Suprapubic skin (tissue), 4 donors: ENCODE measurements around the gene KDM4B. TPM values are rescaled to one million over a fixed set of nuclear protein-coding genes. Genes with fewer than 3 reads are reported as not detected.
A peak's percentile ranks its signal among the peaks of the same experiment; 100 is the strongest.

Experiments
- DNase-seq, 2 donors: peaks; one replicate each; pipeline ENCODE4 v3.0.0-alpha.2; 2019; ENCODE audit warnings: low spot score in 2 of 2
- H3K27ac ChIP-seq: fragments of 200-600 bp; sonication (generic); one replicate; pipeline ENCODE4 v1.5.1; 2019
- H3K27me3 ChIP-seq: fragments of 200-600 bp; sonication (generic); one replicate; pipeline ENCODE4 v1.5.1; 2019
- H3K36me3 ChIP-seq: fragments of 200-600 bp; sonication (generic); one replicate; pipeline ENCODE4 v1.5.1; 2019
- H3K4me1 ChIP-seq: fragments of 200-600 bp; sonication (generic); one replicate; pipeline ENCODE4 v1.5.1; 2019
- H3K4me3 ChIP-seq: fragments of 200-600 bp; sonication (generic); one replicate; pipeline ENCODE4 v1.5.1; 2019; ENCODE audit warnings: mild to moderate bottlenecking
- H3K9me3 ChIP-seq: fragments of 200-600 bp; sonication (generic); one replicate; pipeline ENCODE4 v1.5.1; 2019
- CTCF ChIP-seq, 2 donors: fragments of 200-600 bp in 1 of 2; fragments of 450-650 bp in 1 of 2; sonication (generic) in 1 of 2; IDR thresholded peaks; one replicate each; pipeline ENCODE4 v1.5.1; 2016 to 2019; ENCODE audit warnings: antibody characterized with exemption in 2 of 2, mild to moderate bottlenecking in 1 of 2, moderate library complexity in 1 of 2
- EP300 ChIP-seq: sonication (generic); formaldehyde crosslinking; IDR thresholded peaks from one replicate; pipeline ENCODE4 v1.6.1; 2017; ENCODE audit warnings: antibody characterized with exemption
- POLR2A ChIP-seq, 2 donors: fragments of 450-650 bp; IDR thresholded peaks; one replicate each; pipeline ENCODE4 v1.6.1; 2017; ENCODE audit warnings: antibody characterized with exemption in 2 of 2, mild to moderate bottlenecking in 2 of 2, moderate library complexity in 2 of 2
- POLR2AphosphoS5 ChIP-seq, 3 donors: sonication (generic); formaldehyde crosslinking; IDR thresholded peaks; one replicate each; pipeline ENCODE4 v1.6.1; 2017; ENCODE audit warnings: antibody characterized with exemption in 3 of 3
- WGBS: methylation state at CpG from one replicate; pipeline ENCODE4 v1.1.5; 2018; 5-methylcytosine and 5-hydroxymethylcytosine counted together
- total RNA-seq, 4 donors: library from RNA; depleted of rRNA; stranded (reverse); fragments of >200 nt; gene quantifications; one replicate each; pipeline ENCODE4 v1.1.0, GENCODE V29; 2016

Gene KDM4B
- total RNA-seq, 4 donors from 2014 or later, result 34.2 to 82.7 (median 48.7) TPM

GRCh38 chr19:5165697-5166019 lies 196.7 kb downstream of the KDM4B start:
- no peak overlapping the region for H3K4me3 ChIP-seq
- H3K9me3 ChIP-seq, result no peaks in the 10 kb centered on the region
- no peaks in the 10 kb centered on the region for H3K27me3 ChIP-seq
- H3K27ac ChIP-seq, result no peak overlapping the region
- no peak for DNase-seq
- 100% methylated on average over 2 of the region's 2 CpGs for WGBS
- H3K4me1 ChIP-seq, result no peaks in the 10 kb centered on the region
- H3K36me3 ChIP-seq, result no peaks in the 10 kb centered on the region
- TF ChIP-seq EP300, result no peak
- TF ChIP-seq POLR2AphosphoS5 (IDR thresholded peaks at IDR 0.05), result no peak
- TF ChIP-seq CTCF (IDR thresholded peaks at IDR 0.05), result no peak
- no peak for TF ChIP-seq POLR2A (IDR thresholded peaks at IDR 0.05)

- no peak overlapping the region for H3K27ac ChIP-seq
- no peaks in the 10 kb centered on the region for H3K9me3 ChIP-seq
- no peak for DNase-seq
Measured at GRCh38 chr19:5166262-5166661, 197.3 kb downstream of the KDM4B start.

GRCh38 chr19:5170329-5170745 lies 201.4 kb downstream of the KDM4B start:
- Histone ChIP-seq H3K27ac (no peak overlapping the region), H3K27me3 (no peaks in the 10 kb centered on the region), H3K4me1 (peaks cover 6% of the 10 kb centered on the region), H3K4me3 (no peak overlapping the region), H3K36me3 (no peaks in the 10 kb centered on the region), H3K9me3 (no peaks in the 10 kb centered on the region)
- 74% methylated on average over 4 of the region's 4 CpGs for WGBS
- TF ChIP-seq EP300 (no peak), CTCF (IDR thresholded peaks at IDR 0.05) (peak in 1 of 2 donors; percentile 46)
- DNase-seq, result no peak

More at GRCh38 chr19:5166262-5166661, 197.3 kb downstream of the KDM4B start:
- Histone ChIP-seq H3K4me3 (no peak overlapping the region), H3K27me3 (no peaks in the 10 kb centered on the region), H3K4me1 (no peaks in the 10 kb centered on the region), H3K36me3 (no peaks in the 10 kb centered on the region)
- TF ChIP-seq EP300, result no peak
- TF ChIP-seq POLR2A (IDR thresholded peaks at IDR 0.05), result no peak
- no peak for TF ChIP-seq CTCF (IDR thresholded peaks at IDR 0.05)
- TF ChIP-seq POLR2AphosphoS5 (IDR thresholded peaks at IDR 0.05), result no peak

- Histone ChIP-seq H3K4me3 (no peak overlapping the region), H3K4me1 (peaks cover 6% of the 10 kb centered on the region), H3K27me3 (no peaks in the 10 kb centered on the region), H3K27ac (no peak overlapping the region), H3K9me3 (no peaks in the 10 kb centered on the region), H3K36me3 (no peaks in the 10 kb centered on the region)
- DNase-seq, result no peak
- TF ChIP-seq EP300 (no peak), CTCF (IDR thresholded peaks at IDR 0.05) (no peak), POLR2A (IDR thresholded peaks at IDR 0.05) (no peak), POLR2AphosphoS5 (IDR thresholded peaks at IDR 0.05) (no peak)
- WGBS, result 57% methylated on average over 9 of the region's 9 CpGs
Measured at GRCh38 chr19:5171711-5172110, 202.8 kb downstream of the KDM4B start.

- TF ChIP-seq CTCF (IDR thresholded peaks at IDR 0.05) (no peak), POLR2AphosphoS5 (IDR thresholded peaks at IDR 0.05) (no peak), POLR2A (IDR thresholded peaks at IDR 0.05) (no peak), EP300 (no peak)
- WGBS, result 43% methylated on average over 8 of the region's 8 CpGs
- Histone ChIP-seq H3K27me3 (no peaks in the 10 kb centered on the region), H3K9me3 (no peaks in the 10 kb centered on the region), H3K4me3 (no peak overlapping the region), H3K36me3 (no peaks in the 10 kb centered on the region), H3K27ac (peak overlapping the region; percentile 50), H3K4me1 (peaks cover 6% of the 10 kb centered on the region)
- DNase-seq, result no peak
Measured at GRCh38 chr19:5172859-5173630, 204.1 kb downstream of the KDM4B start.
